Activated CD4-positive, alpha-beta T cell treated with anti-CD3 and anti-CD28 coated beads, Interleukin-2, amount 10 ng/mL, durations not matched to agents 24 days and 14 days (primary cell): ENCODE data around the gene PFKM. TPM values are rescaled to one million over a fixed set of nuclear protein-coding genes. Genes with fewer than 3 reads are reported as not detected.
A peak's percentile ranks its signal among the peaks of the same experiment; 100 is the strongest.

Experiments used
- DNase-seq: peaks from one replicate; pipeline ENCODE4 v3.0.0; 2022
- H3K27ac Mint-ChIP-seq: one replicate; pipeline ENCODE4 v1.8.0; 2022; ENCODE audit warnings: mild to moderate bottlenecking, mixed read lengths
- H3K27me3 Mint-ChIP-seq: one replicate; pipeline ENCODE4 v1.8.0; 2022; ENCODE audit warnings: mixed read lengths
- H3K36me3 Mint-ChIP-seq: one replicate; pipeline ENCODE4 v1.8.0; 2022; ENCODE audit warnings: low read depth, mild to moderate bottlenecking, mixed read lengths
- H3K4me1 Mint-ChIP-seq: one replicate; pipeline ENCODE4 v1.8.0; 2021; ENCODE audit warnings: mixed read lengths
- H3K4me3 Mint-ChIP-seq: one replicate; pipeline ENCODE4 v1.8.0; 2022; ENCODE audit warnings: mild to moderate bottlenecking, moderate library complexity, mixed read lengths
- H3K9me3 Mint-ChIP-seq: one replicate; pipeline ENCODE4 v1.8.0; 2021; ENCODE audit warnings: mixed read lengths
- intact Hi-C: fragments of 100-400 bp; cut with micrococcal nuclease; formaldehyde crosslinking; loops from one replicate; pipeline ENCODE4 v1.15.1; 2023
- total RNA-seq: library from RNA; stranded (reverse); gene quantifications from 2 replicates; pipeline ENCODE4 v1.2.3, GENCODE V29; 2022

Gene PFKM
- total RNA-seq, 1 donor from 2014 or later = 93.2 TPM

DNA sequence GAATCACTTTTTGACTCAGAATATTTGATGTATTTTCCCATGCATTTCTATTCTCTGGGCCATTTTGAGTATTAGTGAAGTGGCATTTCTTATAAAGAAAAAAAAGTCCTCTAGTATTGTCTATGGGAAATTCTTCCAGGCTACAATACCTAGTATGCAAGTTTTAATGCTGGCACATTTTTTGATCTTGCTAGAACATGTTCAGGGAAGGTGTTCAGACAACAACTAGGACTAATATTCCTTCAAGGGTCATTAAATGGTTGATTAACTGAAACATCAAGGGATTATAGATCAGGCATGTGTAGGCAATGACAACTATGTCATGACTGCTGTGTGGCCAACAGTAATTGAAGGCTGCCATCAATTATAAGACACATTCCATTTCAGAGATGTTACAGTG is 71.9 kb downstream of the PFKM start:
- Mint-ChIP-seq H3K4me1 (peaks cover 8% of the 10 kb centered on the region), H3K9me3 (no peaks in the 10 kb centered on the region), H3K4me3 (no peak overlapping the region), H3K27ac (no peak overlapping the region), H3K36me3 (peaks cover 2% of the 10 kb centered on the region), H3K27me3 (peaks cover 60% of the 10 kb centered on the region)
- intact Hi-C loops = no loop called here
- DNase-seq = peak; percentile 29

DNA sequence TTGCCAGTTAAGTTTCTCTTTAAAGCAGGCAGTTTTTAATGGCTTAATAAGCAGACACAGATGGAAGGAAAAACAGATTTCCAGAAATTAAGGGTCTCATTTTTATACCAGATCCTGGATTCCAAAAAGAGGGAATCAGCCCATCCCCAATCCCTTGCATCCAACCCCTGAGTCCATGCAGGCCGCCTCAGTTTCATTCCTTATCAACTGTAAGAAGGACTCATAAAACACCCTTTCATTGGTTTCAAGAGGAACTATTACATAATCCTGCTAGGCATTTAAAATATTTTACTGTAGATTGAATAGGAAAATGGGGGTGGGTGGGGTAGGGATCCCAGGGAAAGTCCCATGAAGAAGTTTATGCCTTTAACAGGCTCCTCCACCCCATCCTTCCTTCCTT is 73.7 kb downstream of the PFKM start:
- intact Hi-C loops = no loop called here
- H3K4me3 Mint-ChIP-seq = no peak overlapping the region
- H3K4me1 Mint-ChIP-seq = peaks cover 8% of the 10 kb centered on the region
- H3K27me3 Mint-ChIP-seq = peaks cover 51% of the 10 kb centered on the region
- no peaks in the 10 kb centered on the region for H3K9me3 Mint-ChIP-seq
- no peaks in the 10 kb centered on the region for H3K36me3 Mint-ChIP-seq
- no peak overlapping the region for H3K27ac Mint-ChIP-seq
- DNase-seq = peak; percentile 26

DNA sequence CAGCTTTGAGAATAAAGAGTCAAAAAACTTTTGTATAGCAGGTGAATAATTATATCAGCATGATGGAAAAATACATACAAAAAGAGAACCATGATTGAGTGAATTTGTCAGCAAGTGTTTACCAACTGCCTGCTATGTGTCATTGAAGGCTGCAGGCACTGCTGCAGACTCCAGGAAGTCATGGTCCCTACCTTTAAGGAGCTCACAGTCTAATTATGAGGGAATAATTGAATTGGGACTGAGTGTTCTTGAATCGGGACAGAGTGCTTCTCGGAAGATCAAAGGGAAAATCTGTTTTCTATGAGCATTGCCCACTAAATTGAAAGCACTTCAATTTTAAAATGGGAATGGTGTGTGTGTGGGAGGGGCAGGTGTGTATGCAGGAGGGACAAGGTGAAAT is 74.5 kb downstream of the PFKM start:
- Mint-ChIP-seq H3K36me3 (no peaks in the 10 kb centered on the region), H3K27ac (no peak overlapping the region), H3K9me3 (no peaks in the 10 kb centered on the region), H3K4me1 (peaks cover 8% of the 10 kb centered on the region), H3K27me3 (peaks cover 47% of the 10 kb centered on the region), H3K4me3 (no peak overlapping the region)
- intact Hi-C loops = no loop called here
- no peak for DNase-seq

DNA sequence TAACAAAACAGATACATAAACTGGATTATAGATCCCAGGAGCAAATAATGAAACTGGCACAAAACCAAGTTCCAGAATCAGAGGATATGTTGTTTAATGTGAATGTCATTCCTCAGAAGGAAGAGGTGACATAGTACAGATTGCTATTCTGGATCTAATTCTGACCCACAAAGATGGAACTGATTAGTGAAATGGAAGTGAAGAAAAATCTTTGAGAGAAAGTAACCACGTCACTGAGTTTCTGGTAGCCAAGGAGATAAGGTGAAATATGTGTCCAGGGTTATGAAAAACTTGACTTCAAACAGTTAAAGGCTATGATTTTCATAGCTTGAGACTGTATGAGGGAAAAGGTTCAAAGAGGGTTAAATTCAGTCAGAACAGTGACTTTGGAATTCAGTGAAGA is 75.6 kb downstream of the PFKM start:
- no peaks in the 10 kb centered on the region for H3K36me3 Mint-ChIP-seq
- peaks cover 16% of the 10 kb centered on the region for H3K4me1 Mint-ChIP-seq
- no peak for DNase-seq
- peaks cover 41% of the 10 kb centered on the region for H3K27me3 Mint-ChIP-seq
- H3K4me3 Mint-ChIP-seq = no peak overlapping the region
- intact Hi-C loops = no loop called here
- H3K9me3 Mint-ChIP-seq = no peaks in the 10 kb centered on the region
- no peak overlapping the region for H3K27ac Mint-ChIP-seq

Other genes with a start within 250 kb of the PFKM start
- gene VDR, start 214.4 kb upstream of the PFKM start, total RNA-seq = 267 and 277 TPM in 2 replicates
- gene TMEM106C, start 155.8 kb upstream of the PFKM start, total RNA-seq = 155 and 162 TPM in 2 replicates
- 0.07 TPM in 1 of 2 replicates, not detected in the other for gene COL2A1, start 114.9 kb upstream of the PFKM start, total RNA-seq
- 55.4 and 58.6 TPM in 2 replicates for gene SENP1, start 13.3 kb upstream of the PFKM start, total RNA-seq
- gene ASB8, start 38.2 kb downstream of the PFKM start, total RNA-seq = 30.0 and 35.8 TPM in 2 replicates
- gene CCDC184, start 64.3 kb downstream of the PFKM start, total RNA-seq = 0.38 and 0.44 TPM in 2 replicates
- gene OR10AD1, start 83.9 kb downstream of the PFKM start, total RNA-seq = not detected in 2 replicates
- gene ZNF641, start 231.6 kb downstream of the PFKM start, total RNA-seq = 6.7 and 7.6 TPM in 2 replicates